Activated effector memory CD4-positive, alpha-beta T cell treated with anti-CD3 and anti-CD28 coated beads, Interleukin-2, amount 50 U/mL, for 16 hours (primary cell): ENCODE data around the gene LIPH.

ENCODE experiments used
- DNase-seq: peaks from one replicate; pipeline ENCODE4 v3.0.0-alpha.2; 2020

Gene LIPH

DNA sequence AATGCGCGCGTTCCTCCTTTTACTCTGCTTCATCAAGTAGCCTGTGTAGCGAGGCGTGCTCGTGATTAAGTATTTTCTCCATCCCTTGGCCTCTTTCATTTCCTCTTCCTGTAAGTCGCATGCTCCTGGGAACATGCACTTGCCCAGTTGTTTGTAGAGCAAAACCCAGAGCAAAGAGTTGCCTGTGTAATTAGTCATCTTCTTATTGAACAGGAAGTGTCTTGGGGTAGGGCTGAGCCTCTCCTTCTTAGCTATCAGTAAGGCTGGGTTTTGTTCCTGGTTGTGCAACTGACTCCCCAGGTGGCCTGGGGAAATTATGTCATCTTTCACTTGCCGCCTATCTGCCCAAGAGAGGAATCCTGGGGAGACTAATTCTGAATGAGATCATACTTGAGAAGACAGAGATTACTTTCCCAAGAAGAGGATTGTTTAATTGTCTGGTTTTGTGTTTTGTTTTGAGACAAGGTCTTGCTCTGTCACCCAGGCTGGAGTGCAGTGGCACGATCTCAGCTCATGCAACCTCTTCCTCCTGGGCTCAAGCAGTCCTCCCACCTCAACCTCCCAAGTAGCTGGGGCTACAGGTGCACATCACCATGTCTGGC, 14.9 kb downstream of the LIPH start:
- no peak for DNase-seq

DNA sequence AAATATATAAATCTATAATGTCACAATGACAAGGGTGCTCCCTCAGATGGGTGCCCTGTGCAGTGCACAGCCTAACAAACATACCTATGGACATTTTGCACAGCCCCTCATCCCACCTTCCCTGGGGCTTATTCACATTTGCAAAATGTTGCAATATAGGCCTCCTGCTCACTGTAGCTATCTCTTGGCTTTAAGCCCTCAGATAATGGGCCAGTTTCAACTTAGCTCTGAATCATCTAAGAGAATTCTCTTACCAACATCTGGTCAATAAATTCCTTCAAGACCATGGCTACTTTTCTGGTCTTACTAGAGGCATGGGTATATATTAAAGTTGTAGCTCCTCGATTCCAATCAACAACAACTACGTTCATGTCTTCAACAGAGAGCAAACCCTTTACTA, 17.9 kb downstream of the LIPH start:
- DNase-seq, result no peak

DNA sequence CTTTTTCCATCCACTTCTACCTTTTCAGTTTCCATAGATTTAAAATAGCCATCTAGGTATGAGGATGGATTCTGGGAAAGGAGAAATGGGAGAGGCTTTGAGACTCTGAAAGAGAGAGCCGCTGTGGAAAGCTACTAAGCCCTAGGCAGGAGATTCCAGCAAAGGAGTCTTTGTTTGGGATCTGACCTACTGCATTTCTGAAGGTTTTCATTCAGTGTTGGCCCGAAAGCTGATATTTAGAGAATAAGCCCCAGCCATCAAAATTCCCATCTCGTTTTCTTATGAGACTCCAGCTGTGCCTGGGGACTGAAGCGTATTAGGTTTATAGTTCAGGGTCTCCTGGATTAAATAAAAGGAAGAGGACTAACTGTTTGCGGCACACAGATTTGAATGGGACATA, 19.5 kb downstream of the LIPH start:
- DNase-seq, result no peak

DNA sequence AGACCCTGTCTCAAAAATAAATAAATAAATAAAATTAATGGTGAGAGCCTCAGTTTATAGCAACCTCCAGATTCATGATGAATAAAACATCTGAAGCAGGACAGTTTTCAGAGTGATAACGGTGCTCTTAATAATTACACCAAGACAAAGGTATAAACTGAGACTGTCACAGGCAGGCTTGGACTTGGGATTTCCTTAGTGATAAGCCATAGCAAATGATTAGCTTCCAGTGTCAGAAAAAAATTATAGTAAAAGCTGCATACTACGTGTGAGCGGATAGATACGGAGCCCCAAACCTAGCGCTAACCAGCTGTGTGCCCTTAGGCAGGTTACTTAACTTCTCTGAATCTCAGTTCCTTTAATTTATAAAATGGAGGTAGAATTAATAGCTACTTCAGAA, 21.5 kb downstream of the LIPH start:
- no peak for DNase-seq

DNA sequence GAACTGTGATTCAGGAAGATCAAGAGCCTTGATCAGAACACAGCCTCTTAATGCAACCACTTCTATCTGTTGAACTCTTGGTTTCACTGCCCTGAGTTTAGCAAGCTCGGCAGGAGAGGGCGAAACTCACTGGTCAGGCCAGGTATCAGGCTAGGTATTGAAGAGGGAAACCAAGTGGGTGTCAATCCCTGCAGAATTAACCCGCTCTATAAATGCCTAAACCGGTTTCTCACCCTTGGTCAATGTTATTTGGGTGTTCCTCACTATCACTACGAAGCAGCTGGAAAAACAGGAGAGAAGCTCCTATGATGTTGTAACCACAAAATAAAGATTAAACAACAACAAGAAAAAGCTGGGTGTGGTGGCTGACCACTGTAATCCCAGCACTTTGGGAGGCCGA, 23.9 kb downstream of the LIPH start:
- no peak for DNase-seq

DNA sequence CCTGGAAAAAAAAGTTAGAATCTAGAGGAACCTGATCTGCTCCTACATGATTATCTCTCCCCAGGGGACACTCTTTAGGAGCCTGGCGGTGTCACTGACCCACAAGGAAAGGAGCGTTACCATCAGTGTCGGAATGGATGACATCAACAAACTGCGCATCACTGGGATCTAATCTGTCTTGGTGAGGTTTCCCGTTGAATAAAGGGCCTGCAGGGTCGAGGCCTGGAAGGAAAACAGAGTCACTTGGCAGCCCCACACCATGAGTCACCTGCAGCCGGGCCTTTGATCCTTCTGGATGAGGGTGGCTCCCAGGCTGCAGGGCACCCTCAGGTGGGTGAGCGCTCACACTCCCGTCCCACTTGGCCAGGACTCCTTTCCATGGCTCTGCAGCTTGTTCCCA, 25.0 kb downstream of the LIPH start:
- no peak for DNase-seq

DNA sequence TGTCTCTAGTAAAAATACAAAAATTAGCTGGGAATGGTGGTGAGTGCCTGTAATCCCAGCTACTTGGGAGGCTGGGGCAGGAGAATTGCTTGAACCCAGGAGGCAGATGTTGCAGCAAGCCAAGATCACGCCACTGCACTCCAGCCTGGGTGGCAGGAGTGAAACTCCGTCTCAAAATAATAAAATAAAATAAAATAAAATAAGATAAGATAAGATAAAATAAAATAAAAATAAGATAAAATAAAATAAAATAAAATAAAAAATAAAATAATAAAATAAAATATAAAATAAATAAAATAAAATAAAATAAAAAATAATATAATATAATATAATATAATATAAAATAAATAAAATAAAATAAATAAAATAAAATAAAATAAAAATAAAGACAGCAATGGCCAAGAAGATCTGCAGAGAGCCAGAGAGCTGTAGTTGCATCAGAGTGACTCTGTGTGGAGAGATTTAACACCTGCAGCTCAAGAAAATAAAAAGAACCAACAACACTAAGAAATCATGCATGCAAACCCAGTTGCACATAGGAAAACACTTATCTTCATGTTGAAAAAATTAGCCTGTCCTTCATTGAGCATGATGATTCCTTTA, 25.9 kb downstream of the LIPH start:
- DNase-seq, result no peak

DNA sequence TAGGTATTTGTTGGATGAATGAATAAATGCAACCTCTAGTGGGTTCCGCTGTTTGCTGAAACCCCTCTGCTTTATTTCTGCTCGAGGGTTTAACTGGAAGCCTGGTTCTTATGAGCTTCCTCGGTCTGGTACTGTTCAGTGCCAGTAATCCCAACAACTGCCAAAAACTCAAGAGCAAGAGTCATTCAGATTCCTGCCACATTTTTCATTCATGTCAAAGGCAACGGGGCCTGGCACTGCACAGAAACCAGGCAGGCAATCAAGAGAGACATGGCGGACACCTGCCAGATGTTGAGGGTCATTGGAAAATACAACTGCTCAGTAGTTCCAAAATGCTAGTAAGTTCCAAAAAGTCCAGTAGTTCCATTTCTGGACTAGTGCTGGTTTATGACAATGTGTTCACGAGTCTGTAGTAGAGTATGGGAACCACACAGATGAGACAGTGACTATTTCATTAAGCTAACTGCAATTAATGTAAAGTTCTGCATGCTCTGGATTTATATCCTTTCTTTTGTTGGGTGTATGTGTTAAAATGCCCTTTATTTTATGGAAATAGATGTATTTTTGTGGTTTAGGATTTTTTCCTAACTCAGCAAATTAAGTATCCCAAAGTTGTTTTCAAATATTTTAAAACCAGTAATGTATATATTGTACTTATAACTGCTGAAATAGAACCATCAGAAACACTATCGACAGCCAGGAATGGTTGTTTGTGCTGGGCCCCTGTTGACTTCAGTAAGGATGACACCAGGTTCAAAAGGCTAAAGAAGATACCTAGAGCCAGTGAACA, 30.8 kb downstream of the LIPH start:
- no peak for DNase-seq

DNA sequence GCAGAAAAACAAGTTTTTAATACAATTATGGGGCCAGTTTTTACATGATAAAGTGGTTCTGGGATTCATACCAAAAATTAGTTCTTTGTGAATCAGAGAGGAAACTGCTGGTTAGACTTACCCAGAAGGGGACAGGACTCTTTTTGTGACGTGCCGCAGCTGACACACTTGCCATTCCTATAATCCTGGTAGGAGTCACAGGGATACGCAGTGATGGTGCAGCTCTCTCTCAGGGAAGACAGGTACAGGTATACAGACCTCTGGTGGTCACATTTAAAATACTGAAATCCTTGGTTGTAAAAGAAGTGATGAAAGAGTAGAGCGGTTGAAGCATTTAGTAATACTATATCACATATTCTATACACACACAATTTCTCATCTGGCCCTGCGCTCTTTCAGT, 33.4 kb downstream of the LIPH start:
- no peak for DNase-seq

DNA sequence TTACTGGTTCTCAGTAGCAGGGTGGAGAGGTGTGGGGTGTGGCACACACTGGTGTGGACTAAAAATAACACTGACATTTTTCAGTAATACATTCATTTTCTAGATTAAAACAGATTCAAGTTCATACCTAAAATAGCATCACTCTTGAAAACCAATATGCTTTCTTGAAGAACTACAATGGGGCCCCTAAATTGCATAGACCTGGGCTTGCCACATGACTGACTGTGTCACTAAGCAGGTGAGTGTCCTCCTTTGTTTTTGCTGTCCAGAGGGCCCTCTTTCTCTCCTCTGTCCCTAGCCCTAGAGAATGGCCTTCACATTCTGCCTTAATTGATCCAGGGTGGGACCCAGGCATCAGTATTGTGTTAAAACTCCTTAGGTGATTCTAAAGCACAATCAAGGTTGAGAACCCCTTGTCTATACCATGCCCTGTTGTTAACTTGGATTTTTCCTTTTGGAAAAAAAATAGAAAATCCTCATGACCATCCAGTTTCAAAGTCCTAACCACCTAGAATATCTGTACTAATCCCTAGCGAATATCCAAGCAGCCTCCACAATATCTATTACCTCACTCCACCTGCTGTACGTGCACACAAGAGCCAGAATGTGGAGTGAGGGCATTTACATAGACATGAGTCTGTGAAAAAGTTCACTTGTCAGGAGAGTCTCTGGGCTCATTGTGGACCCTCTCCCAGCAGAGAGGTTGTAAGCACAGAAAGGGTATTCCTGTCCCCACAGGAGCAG, 34.8 kb downstream of the LIPH start:
- DNase-seq, result no peak

DNA sequence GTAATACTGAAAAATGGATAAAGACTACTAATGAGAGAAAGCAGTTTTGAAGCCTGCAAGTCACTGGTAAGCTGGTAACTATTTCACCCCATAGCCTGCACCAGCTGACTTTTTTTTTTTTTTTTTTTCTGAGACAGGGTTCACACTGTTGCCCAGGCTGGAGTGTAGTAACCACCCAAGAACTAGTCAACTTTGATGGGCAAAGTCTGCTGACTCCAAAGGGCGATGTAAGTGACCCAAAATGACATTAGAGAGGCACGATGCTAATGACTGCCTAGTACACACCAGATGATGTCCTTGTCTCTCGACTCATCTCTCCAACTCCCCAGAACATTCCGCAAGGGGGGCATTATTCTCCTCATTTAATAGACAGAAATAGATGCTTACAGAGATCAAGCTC, 40.7 kb downstream of the LIPH start:
- no peak for DNase-seq

DNA sequence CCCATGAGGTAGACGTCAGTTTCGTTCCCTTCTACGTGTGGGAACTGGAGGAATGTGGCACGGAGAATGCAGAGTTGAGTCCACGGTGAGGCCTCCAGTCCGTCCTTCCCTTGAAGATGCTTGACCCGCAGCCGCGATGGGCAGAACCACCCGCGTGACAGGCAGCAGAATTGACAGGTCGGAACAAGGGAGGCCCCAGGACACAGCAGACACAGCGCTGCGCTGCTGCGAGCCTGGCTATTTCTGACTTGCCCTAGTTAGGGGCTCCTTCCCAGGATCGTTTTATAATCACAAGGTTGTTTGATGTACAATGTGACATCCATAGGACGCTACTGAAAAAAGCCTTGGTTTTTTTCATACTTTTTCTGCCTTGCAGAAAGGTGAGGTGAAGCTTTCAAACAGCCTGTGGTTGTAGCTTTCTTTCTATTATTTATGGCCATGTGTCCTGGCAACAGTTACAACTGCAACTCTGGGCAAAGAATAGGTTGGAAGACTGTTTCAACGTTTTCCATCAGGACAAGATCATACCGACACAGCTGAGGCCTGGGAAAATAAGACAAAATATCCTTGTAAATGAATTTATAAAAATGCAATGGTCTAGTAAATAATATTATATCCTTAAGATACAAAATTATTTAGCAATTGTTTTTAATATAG, 43.9 kb downstream of the LIPH start:
- no peak for DNase-seq

DNA sequence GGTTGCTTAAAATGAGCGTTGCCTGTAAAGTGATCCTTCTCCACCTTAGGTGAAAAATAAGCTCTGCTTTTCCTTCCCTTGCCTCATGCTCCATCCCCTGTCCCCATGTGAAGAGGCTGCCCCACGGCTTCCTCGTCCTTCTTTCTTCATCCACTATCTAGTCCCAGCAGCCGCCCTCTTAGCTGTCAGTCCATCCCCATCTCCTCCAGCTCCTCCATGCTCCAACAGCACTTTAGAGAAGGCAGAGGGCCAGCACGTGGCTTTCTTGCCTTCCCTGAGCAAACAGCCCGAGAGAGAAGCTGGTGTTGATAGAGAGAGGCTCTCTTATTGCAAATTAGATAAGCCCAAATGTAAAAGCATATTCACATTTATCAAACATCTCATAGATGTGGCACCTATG, 44.5 kb downstream of the LIPH start:
- no peak for DNase-seq

DNA sequence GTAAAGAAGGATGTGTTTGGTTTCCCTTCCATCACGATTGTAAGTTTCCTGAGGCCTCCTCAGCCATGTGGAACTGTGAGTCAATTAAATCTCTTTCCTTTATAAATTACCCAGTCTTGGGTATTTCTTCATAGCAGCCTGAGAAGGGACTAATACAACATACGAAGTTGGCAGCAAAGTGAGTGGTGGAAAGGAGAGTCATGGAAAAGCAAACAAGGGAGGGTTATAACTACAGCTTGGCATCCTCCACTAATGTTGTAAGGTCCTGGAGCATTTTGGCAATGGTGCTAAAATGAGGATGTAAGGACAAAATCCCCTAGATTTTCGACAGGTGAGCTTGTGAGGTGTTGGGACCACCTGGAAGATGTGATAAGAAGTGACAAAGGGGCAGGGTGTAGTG, 47.8 kb downstream of the LIPH start:
- no peak for DNase-seq

DNA sequence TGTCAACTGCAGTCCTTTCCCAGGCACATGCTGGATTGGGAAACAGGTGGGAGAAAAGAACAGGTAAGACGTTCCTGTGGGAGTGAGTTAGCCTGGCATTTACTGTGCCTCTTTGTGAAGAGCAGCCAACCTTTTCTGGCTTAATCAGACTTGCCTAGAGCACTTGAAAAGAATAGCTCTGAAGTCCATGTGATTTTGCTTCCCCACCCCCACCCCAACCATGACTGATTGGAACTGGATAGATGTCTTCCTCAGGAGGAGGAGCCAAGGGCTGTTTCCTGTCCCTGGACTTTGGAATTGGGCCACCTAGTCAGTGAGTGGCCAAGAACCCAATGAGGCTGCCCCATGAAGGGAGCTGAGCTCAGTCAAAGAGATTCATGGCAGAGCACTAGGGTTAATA, 48.9 kb downstream of the LIPH start:
- no peak for DNase-seq

DNA sequence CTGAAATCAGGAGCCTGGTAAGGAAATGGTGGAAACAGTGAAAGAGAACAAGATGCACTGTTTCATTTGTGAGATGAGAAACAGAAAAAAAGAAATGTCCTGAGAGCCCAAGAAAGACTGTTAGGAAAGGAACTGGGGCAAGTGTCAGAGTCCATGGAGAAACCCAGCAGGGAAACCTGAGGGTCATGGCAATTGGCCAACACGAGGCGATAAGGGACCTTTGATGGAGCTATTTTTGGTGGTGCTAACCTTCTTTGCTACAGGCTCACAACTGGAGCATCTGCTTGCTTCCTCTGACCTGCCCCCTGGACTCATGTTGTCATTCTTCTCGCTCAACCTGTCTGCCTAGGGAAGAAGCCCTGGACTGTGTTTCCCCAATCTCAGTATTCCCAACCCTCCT, 49.4 kb downstream of the LIPH start:
- DNase-seq, result no peak

DNA sequence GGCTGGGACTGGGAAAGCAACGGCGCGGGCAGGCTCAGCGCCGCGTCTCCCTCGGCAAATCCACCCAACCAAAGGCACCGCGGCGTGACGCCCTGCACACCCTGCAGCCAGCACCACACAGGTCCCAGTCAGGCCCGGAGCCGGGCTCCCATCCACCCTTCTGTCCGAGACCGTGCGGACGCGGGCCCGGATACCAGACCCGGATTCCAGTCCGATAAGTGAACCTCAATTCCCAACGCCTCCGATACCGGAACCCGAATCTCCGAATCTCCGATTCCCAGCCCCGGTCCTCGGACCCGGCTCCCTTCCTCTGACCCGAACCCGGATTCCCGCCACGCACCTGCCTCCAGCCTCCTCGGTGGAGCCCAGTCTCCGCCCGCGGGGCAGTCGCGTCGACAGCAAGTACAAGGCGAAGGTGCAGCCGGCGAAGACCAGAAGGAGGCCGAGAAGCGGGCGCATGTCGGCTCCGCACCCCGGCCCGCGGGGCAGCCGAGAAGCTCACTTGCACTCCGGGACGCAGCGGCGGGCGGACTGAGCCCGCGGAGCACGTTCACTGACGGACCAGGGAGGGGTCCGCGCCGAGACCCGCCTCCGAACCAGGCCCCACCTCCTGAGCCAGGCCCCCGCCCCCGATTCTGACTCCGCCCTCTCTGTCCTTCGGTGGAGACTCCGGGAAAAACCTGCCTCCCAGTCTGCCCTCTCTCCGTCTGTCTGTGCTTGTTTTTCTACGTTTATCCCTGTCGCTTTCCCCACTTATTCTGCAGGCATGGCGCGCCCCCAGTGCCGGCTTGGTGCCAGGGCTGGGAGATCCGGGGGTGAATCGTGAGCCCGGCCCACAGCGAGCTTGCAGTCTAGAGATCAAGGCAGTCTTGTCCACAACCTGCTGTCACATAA, 53.6 kb downstream of the LIPH start, which contains the start of gene TMEM41A:
Gene TMEM41A, minus strand, starts transcription at position 533 of the 894 bp plus-strand sequence. Its CDS starts 74 bp downstream, at position 459.
- DNase-seq, result peak; percentile 95

DNA sequence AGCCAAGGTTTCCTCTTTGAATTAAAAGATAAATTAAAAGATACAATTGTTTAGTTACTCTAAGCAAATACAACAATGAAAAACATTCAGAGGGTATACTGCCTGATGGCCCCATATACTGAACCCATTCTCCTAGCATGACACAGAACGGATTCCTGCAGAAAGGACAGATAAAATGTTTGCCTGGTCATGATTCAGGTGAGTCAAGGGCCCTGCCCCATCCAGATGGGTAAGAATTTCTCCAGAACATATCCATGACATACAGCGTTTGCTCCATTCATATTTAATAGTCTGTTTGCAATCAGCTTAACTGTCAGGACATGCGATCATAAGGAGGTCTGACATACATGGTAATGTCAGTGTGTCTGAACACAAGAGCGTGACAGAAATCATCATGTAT, 62.1 kb downstream of the LIPH start:
- no peak for DNase-seq

DNA sequence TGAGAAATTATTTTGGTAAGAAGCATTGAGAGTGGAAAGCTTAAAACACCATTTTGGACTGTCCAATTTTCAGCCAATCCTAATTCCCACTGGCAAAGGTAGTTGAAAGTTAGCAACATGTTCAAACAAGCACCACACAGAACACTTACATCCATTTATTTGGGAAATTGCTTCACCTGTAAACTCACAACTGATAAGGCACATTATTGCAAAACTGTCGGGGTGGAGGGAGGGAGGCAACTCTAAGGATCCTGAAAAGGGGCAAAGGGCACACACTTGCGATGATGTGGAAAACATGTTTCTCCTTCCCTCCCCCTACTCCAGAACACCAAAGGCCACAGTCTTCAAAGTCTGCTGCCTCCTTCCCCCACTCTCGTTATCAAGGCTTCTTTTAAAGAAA, 62.9 kb downstream of the LIPH start:
- DNase-seq, result no peak

DNA sequence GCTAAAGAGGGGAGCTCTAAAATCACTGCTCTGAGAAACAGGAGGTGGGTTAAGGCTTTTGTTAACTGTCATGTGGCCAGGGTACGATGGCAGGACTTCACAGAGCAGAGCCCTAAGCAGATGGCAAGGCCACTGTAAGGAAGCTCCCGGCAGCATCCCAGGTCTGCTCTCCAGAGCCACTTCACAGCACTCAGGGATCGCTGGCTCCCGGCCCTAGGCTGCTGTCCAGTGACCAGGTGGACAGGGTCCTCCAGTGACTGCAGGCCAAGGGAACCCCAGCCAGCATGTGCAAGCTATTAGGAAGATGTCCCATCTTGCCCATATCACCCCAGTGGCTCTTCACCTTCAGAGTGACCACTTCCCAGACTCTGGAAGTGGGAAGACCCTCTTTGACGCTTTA, 63.9 kb downstream of the LIPH start:
- DNase-seq, result no peak

DNA sequence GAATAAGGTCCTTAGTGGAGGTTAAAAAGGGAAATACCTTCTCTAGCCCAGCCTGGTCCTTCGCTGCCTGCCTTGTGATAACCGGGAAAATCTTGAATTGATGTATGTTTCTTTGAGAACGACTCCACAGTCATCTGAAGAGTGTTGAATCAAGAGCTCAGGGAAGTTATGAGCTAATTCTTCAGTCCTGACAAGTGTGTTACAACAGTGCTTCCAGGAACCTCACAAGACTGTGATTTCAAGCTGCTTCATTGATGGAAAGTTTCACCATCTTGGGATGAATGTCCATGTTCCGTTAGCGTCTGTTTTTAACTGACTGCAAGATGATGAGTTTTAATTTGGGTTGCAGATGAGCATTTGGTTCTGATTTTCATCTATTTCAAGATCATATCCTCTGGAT, 66.0 kb downstream of the LIPH start:
- DNase-seq, result no peak

DNA sequence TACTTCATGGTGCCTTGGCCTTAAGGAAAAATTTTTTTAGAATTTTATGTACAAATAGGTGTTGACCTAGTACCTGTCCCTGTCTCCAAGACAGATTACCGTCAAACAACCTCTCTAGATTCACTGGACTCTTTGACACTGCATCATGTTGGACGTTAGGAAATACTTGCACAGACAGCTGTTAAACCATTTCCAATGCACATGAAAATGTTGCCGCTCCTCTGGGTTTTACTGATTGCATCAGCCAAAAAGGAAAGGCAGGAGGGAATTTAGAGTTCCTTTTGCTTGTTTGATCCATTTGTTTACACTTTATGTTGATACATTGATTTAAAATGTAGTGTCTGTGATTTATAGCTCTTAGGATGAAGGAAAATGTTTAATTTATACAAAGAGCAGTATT, 68.1 kb downstream of the LIPH start:
- no peak for DNase-seq
